Panc1 (cell line): ENCODE results near the gene PLCXD1.

ENCODE experiments used
- POLR2AphosphoS5 ChIP-seq: IDR thresholded peaks from 2 replicates; pipeline ENCODE4 v1.6.1; 2012; ENCODE audit warnings: mild to moderate bottlenecking, low read depth, low read length, moderate library complexity
- SIN3A ChIP-seq: IDR thresholded peaks from 2 replicates; pipeline ENCODE4 v1.6.1; 2012; ENCODE audit warnings: low read depth, mild to moderate bottlenecking, low read length, moderate library complexity, borderline replicate concordance; ENCODE audit not compliant: insufficient read depth
- TF ChIP-seq, protein P1 (sequence below): fragments of 450-650 bp; IDR thresholded peaks from 2 replicates; pipeline ENCODE4 v1.5.1; 2017; ENCODE audit warnings: mild to moderate bottlenecking
- TF ChIP-seq, protein P2 (sequence below), 2 experiments: IDR thresholded peaks; 2 replicates each; pipeline ENCODE4 v1.6.1; 2011 to 2012; ENCODE audit warnings: low read depth in 2 of 2, control low read depth in 1 of 2, low read length in 1 of 2, mild to moderate bottlenecking in 1 of 2, moderate library complexity in 1 of 2; ENCODE audit not compliant: insufficient read depth in 1 of 2

DNA sequence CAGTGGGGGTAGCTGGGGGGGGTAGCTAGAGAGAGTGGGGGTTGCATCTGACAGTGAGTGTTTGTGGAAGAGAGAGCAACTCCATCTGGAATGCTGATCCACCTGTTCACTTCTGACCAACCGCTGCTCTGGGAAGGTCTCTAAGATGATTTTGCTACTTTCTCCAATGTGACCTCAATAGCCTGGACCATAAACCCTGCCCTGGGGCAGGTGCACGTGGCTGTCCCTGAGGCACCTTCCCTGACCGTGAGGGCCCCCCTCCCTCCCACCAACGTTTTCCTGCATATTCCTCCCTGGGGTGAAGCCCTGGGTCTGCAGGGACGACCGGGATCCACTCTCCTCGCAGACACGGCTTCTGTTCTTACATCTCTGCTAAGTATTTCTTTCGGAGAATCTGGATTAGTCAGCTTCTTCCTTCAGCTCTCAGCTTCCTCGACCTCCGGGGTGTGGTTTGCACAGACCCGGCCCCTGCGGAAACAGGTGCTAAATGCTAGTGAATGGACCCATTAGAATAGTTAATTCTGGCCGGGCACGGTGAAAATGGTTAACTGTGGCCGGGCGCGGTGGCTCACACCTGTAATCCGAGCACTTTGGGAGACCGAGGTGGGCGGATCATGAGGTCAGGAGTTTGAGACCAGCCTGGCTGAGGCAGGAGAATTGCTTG, 21.4 kb upstream of the PLCXD1 start:
- TF ChIP-seq, protein P1, sequence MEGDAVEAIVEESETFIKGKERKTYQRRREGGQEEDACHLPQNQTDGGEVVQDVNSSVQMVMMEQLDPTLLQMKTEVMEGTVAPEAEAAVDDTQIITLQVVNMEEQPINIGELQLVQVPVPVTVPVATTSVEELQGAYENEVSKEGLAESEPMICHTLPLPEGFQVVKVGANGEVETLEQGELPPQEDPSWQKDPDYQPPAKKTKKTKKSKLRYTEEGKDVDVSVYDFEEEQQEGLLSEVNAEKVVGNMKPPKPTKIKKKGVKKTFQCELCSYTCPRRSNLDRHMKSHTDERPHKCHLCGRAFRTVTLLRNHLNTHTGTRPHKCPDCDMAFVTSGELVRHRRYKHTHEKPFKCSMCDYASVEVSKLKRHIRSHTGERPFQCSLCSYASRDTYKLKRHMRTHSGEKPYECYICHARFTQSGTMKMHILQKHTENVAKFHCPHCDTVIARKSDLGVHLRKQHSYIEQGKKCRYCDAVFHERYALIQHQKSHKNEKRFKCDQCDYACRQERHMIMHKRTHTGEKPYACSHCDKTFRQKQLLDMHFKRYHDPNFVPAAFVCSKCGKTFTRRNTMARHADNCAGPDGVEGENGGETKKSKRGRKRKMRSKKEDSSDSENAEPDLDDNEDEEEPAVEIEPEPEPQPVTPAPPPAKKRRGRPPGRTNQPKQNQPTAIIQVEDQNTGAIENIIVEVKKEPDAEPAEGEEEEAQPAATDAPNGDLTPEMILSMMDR, result no peak
- TF ChIP-seq POLR2AphosphoS5 (no peak), SIN3A (no peak)
- TF ChIP-seq, protein P2, sequence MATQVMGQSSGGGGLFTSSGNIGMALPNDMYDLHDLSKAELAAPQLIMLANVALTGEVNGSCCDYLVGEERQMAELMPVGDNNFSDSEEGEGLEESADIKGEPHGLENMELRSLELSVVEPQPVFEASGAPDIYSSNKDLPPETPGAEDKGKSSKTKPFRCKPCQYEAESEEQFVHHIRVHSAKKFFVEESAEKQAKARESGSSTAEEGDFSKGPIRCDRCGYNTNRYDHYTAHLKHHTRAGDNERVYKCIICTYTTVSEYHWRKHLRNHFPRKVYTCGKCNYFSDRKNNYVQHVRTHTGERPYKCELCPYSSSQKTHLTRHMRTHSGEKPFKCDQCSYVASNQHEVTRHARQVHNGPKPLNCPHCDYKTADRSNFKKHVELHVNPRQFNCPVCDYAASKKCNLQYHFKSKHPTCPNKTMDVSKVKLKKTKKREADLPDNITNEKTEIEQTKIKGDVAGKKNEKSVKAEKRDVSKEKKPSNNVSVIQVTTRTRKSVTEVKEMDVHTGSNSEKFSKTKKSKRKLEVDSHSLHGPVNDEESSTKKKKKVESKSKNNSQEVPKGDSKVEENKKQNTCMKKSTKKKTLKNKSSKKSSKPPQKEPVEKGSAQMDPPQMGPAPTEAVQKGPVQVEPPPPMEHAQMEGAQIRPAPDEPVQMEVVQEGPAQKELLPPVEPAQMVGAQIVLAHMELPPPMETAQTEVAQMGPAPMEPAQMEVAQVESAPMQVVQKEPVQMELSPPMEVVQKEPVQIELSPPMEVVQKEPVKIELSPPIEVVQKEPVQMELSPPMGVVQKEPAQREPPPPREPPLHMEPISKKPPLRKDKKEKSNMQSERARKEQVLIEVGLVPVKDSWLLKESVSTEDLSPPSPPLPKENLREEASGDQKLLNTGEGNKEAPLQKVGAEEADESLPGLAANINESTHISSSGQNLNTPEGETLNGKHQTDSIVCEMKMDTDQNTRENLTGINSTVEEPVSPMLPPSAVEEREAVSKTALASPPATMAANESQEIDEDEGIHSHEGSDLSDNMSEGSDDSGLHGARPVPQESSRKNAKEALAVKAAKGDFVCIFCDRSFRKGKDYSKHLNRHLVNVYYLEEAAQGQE (IDR thresholded peaks at IDR 0.05; ENCODE audit: insufficient read depth in 1 of 2, low read depth in 2 of 2, low read length in 1 of 2), result no peak
